GM23338 (cell line): ENCODE data around the gene IL20RB. TPM values are rescaled to one million over a fixed set of nuclear protein-coding genes. Genes with fewer than 3 reads are reported as not detected.

ENCODE experiments used
- ATAC-seq: fragments of 200-7000 bp; cut with Tn5 transposase; 3 replicates; pipeline ENCODE4 v1.9.1; 2020
- DNase-seq: peaks from one replicate; pipeline ENCODE4 v3.0.0-alpha.2; 2015; ENCODE audit warnings: low spot score
- H2AFZ ChIP-seq: fragments of 200-600 bp; sonication (generic); 2 replicates; pipeline ENCODE4 v1.8.0; 2016; ENCODE audit warnings: antibody characterized with exemption, mild to moderate bottlenecking, moderate library complexity
- H3F3A ChIP-seq: fragments of 200-600 bp; sonication (generic); replicated peaks from 2 replicates; pipeline ENCODE4 v1.8.0; 2017; ENCODE audit warnings: antibody characterized with exemption, mixed run types, low read depth
- H3K27ac ChIP-seq: fragments of 200-600 bp; sonication (generic); 2 replicates; pipeline ENCODE4 v1.6.1; 2016; ENCODE audit warnings: low read depth
- H3K27me3 ChIP-seq: fragments of 200-600 bp; sonication (generic); 2 replicates; pipeline ENCODE4 v1.8.0; 2016; ENCODE audit warnings: mild to moderate bottlenecking, mixed run types, moderate library complexity; ENCODE audit not compliant: insufficient read depth
- H3K36me3 ChIP-seq: fragments of 200-600 bp; sonication (generic); 2 replicates; pipeline ENCODE4 v1.8.0; 2016; ENCODE audit warnings: mild to moderate bottlenecking; ENCODE audit not compliant: insufficient read depth
- H3K4me1 ChIP-seq: fragments of 200-600 bp; sonication (generic); 2 replicates; pipeline ENCODE4 v1.8.0; 2016; ENCODE audit warnings: mild to moderate bottlenecking, moderate library complexity; ENCODE audit not compliant: insufficient read depth
- H3K4me2 ChIP-seq: fragments of 200-600 bp; sonication (generic); 2 replicates; pipeline ENCODE4 v1.7.1; 2017; ENCODE audit warnings: mixed run types
- H3K4me3 ChIP-seq: fragments of 200-600 bp; sonication (generic); 2 replicates; pipeline ENCODE4 v1.6.1; 2016; ENCODE audit warnings: mixed run types
- H3K79me2 ChIP-seq: fragments of 200-600 bp; sonication (generic); replicated peaks from 2 replicates; pipeline ENCODE4 v1.8.0; 2017; ENCODE audit warnings: mild to moderate bottlenecking; ENCODE audit not compliant: insufficient read depth
- H3K9me2 ChIP-seq: fragments of 200-600 bp; sonication (generic); 2 replicates; pipeline ENCODE4 v1.8.0; 2017; ENCODE audit not compliant: insufficient read depth
- H4K20me1 ChIP-seq: fragments of 200-600 bp; sonication (generic); replicated peaks from 2 replicates; pipeline ENCODE4 v1.8.0; 2017; ENCODE audit warnings: mild to moderate bottlenecking; ENCODE audit not compliant: insufficient read depth
- H3K27ac Mint-ChIP-seq: 2 replicates; pipeline ENCODE4 v1.8.0; 2020; ENCODE audit warnings: inconsistent platforms, mild to moderate bottlenecking, moderate library complexity, mixed read lengths
- H3K27me3 Mint-ChIP-seq: 3 replicates; pipeline ENCODE4 v1.8.0; 2022; ENCODE audit warnings: low read depth, mild to moderate bottlenecking, moderate library complexity, mixed read lengths, inconsistent platforms; ENCODE audit not compliant: insufficient read depth, poor library complexity
- H3K36me3 Mint-ChIP-seq: 3 replicates; pipeline ENCODE4 v1.8.0; 2021; ENCODE audit warnings: low read depth, mild to moderate bottlenecking, inconsistent platforms, moderate library complexity, mixed read lengths
- H3K4me1 Mint-ChIP-seq: 3 replicates; pipeline ENCODE4 v1.8.0; 2020; ENCODE audit warnings: mild to moderate bottlenecking, inconsistent platforms, mixed read lengths
- H3K4me3 Mint-ChIP-seq: 3 replicates; pipeline ENCODE4 v1.8.0; 2021; ENCODE audit warnings: moderate library complexity, mild to moderate bottlenecking, inconsistent platforms, mixed read lengths
- H3K9me3 Mint-ChIP-seq: 3 replicates; pipeline ENCODE4 v1.8.0; 2020; ENCODE audit warnings: moderate library complexity, mild to moderate bottlenecking, inconsistent platforms, mixed read lengths
- CREB1 ChIP-seq: fragments of 250-450 bp; sonication (Bioruptor Pico); IDR thresholded peaks from 2 replicates; pipeline ENCODE4 v1.5.0; 2020; ENCODE audit warnings: low read depth, mild to moderate bottlenecking, moderate library complexity
- EZH2 ChIP-seq: fragments of 200-600 bp; sonication (generic); IDR thresholded peaks from one replicate; pipeline ENCODE4 v1.8.0; 2017; ENCODE audit warnings: antibody characterized with exemption, mild to moderate bottlenecking, low read depth; ENCODE audit not compliant: unreplicated experiment
- EZH2phosphoT487 ChIP-seq: fragments of 200-600 bp; sonication (generic); IDR thresholded peaks from one replicate; pipeline ENCODE4 v1.8.1; 2018; ENCODE audit warnings: antibody characterized with exemption; ENCODE audit not compliant: unreplicated experiment
- JUNB ChIP-seq: IDR thresholded peaks from one replicate; pipeline ENCODE4 v1.6.1; 2016; ENCODE audit warnings: antibody characterized with exemption; ENCODE audit not compliant: unreplicated experiment
- NANOG ChIP-seq: IDR thresholded peaks from 2 replicates; pipeline ENCODE4 v1.6.1; 2016; ENCODE audit warnings: antibody characterized with exemption, borderline replicate concordance
- POLR2AphosphoS5 ChIP-seq: IDR thresholded peaks from 2 replicates; pipeline ENCODE4 v1.6.1; 2016; ENCODE audit warnings: antibody characterized with exemption, low read depth
- STAT1 ChIP-seq: IDR thresholded peaks from one replicate; pipeline ENCODE4 v1.6.1; 2016; ENCODE audit warnings: antibody characterized with exemption; ENCODE audit not compliant: unreplicated experiment
- ZNF114 ChIP-seq: fragments of 250-450 bp; sonication (Bioruptor Pico); IDR thresholded peaks from 2 replicates; pipeline ENCODE4 v1.5.0; 2020; ENCODE audit warnings: mild to moderate bottlenecking, moderate library complexity
- ZNF331 ChIP-seq: fragments of 250-450 bp; sonication (Bioruptor Pico); IDR thresholded peaks from 2 replicates; pipeline ENCODE4 v1.5.0; 2020; ENCODE audit warnings: low read depth, mild to moderate bottlenecking, moderate library complexity
- polyA plus RNA-seq: library from polyadenylated mRNA; unstranded; fragments of >200 nt; fragmentation: Nextera tagmentation; extraction: Ambion mirVana; gene quantifications from 2 replicates; pipeline ENCODE4 v1.2.1, GENCODE V29; 2016
- total RNA-seq: library from RNA; depleted of rRNA; stranded (reverse); fragments of >200 nt; shearing (Covaris generic); gene quantifications from 2 replicates; pipeline ENCODE4 v1.2.3, GENCODE V29; 2014
- TF ChIP-seq, protein P1 (sequence below): fragments of 250-450 bp; sonication (Bioruptor Pico); IDR thresholded peaks from 2 replicates; pipeline ENCODE4 v1.5.0; 2020; ENCODE audit warnings: mild to moderate bottlenecking, moderate library complexity
- TF ChIP-seq, protein P2 (sequence below): IDR thresholded peaks from 2 replicates; pipeline ENCODE4 v1.6.1; 2016; ENCODE audit warnings: antibody characterized with exemption
- TF ChIP-seq, protein P3 (sequence below), 2 experiments: fragments of 200-600 bp in 1 of 2; sonication (generic) in 1 of 2; conservative IDR thresholded peaks; 2 replicates each; pipeline versions ENCODE4 v1.5.1 to v1.6.1; 2016 to 2017; ENCODE audit warnings: antibody characterized with exemption in 2 of 2, low read depth in 2 of 2, mild to moderate bottlenecking in 2 of 2, moderate library complexity in 1 of 2
- TF ChIP-seq, protein P4 (sequence below): IDR thresholded peaks from one replicate; pipeline ENCODE4 v1.6.1; 2018; ENCODE audit warnings: antibody characterized with exemption; ENCODE audit not compliant: unreplicated experiment

The IL20RB gene
- total and polyA plus RNA-seq, 2 experiments from 2014 or later, result 1.7 to 4.6 TPM

DNA sequence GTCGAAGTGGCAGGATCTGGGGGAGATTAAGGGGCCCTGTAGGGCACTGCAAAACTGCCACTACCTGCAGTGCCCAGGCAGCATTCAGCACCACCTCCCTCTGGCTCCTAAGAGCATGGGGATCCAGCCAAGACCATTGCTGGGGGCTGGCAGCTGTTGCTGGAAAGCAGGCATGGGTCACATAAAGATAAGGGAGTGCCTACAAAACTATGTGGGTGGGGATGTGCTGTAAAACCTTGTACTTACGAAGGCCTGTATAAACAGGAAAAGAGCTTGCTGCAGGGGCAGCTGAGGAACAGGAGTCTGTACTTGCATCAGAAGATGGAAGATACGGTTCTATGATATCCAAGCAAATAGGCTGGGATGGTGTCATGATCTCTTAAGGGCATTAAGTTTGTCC, 27.1 kb downstream of the IL20RB start:
- peaks cover 23% of the 10 kb centered on the region for H3K36me3 Mint-ChIP-seq
- H3K9me3 Mint-ChIP-seq, result peaks cover 21% of the 10 kb centered on the region
- no peak overlapping the region for H3K27ac ChIP-seq
- TF ChIP-seq STAT1 (no peak), EZH2phosphoT487 (no peak), POLR2AphosphoS5 (no peak), ZNF331 (no peak), CREB1 (CRISPR knock-in tag) (no peak), NANOG (no peak), EZH2 (no peak), ZNF114 (CRISPR knock-in tag) (no peak), JUNB (no peak)
- TF ChIP-seq, protein P1, sequence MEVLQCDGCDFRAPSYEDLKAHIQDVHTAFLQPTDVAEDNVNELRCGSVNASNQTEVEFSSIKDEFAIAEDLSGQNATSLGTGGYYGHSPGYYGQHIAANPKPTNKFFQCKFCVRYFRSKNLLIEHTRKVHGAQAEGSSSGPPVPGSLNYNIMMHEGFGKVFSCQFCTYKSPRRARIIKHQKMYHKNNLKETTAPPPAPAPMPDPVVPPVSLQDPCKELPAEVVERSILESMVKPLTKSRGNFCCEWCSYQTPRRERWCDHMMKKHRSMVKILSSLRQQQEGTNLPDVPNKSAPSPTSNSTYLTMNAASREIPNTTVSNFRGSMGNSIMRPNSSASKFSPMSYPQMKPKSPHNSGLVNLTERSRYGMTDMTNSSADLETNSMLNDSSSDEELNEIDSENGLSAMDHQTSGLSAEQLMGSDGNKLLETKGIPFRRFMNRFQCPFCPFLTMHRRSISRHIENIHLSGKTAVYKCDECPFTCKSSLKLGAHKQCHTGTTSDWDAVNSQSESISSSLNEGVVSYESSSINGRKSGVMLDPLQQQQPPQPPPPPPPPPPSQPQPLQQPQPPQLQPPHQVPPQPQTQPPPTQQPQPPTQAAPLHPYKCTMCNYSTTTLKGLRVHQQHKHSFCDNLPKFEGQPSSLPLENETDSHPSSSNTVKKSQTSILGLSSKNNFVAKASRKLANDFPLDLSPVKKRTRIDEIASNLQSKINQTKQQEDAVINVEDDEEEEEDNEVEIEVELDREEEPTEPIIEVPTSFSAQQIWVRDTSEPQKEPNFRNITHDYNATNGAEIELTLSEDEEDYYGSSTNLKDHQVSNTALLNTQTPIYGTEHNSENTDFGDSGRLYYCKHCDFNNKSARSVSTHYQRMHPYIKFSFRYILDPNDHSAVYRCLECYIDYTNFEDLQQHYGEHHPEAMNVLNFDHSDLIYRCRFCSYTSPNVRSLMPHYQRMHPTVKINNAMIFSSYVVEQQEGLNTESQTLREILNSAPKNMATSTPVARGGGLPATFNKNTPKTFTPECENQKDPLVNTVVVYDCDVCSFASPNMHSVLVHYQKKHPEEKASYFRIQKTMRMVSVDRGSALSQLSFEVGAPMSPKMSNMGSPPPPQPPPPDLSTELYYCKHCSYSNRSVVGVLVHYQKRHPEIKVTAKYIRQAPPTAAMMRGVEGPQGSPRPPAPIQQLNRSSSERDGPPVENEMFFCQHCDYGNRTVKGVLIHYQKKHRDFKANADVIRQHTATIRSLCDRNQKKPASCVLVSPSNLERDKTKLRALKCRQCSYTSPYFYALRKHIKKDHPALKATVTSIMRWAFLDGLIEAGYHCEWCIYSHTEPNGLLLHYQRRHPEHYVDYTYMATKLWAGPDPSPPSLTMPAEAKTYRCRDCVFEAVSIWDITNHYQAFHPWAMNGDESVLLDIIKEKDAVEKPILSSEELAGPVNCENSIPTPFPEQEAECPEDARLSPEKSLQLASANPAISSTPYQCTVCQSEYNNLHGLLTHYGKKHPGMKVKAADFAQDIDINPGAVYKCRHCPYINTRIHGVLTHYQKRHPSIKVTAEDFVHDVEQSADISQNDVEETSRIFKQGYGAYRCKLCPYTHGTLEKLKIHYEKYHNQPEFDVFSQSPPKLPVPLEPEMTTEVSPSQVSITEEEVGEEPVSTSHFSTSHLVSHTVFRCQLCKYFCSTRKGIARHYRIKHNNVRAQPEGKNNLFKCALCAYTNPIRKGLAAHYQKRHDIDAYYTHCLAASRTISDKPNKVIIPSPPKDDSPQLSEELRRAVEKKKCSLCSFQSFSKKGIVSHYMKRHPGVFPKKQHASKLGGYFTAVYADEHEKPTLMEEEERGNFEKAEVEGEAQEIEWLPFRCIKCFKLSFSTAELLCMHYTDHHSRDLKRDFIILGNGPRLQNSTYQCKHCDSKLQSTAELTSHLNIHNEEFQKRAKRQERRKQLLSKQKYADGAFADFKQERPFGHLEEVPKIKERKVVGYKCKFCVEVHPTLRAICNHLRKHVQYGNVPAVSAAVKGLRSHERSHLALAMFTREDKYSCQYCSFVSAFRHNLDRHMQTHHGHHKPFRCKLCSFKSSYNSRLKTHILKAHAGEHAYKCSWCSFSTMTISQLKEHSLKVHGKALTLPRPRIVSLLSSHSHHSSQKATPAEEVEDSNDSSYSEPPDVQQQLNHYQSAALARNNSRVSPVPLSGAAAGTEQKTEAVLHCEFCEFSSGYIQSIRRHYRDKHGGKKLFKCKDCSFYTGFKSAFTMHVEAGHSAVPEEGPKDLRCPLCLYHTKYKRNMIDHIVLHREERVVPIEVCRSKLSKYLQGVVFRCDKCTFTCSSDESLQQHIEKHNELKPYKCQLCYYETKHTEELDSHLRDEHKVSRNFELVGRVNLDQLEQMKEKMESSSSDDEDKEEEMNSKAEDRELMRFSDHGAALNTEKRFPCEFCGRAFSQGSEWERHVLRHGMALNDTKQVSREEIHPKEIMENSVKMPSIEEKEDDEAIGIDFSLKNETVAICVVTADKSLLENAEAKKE (CRISPR knock-in tag), result no peak
- TF ChIP-seq, protein P2, sequence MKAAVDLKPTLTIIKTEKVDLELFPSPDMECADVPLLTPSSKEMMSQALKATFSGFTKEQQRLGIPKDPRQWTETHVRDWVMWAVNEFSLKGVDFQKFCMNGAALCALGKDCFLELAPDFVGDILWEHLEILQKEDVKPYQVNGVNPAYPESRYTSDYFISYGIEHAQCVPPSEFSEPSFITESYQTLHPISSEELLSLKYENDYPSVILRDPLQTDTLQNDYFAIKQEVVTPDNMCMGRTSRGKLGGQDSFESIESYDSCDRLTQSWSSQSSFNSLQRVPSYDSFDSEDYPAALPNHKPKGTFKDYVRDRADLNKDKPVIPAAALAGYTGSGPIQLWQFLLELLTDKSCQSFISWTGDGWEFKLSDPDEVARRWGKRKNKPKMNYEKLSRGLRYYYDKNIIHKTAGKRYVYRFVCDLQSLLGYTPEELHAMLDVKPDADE, result no peak
- TF ChIP-seq, protein P3, sequence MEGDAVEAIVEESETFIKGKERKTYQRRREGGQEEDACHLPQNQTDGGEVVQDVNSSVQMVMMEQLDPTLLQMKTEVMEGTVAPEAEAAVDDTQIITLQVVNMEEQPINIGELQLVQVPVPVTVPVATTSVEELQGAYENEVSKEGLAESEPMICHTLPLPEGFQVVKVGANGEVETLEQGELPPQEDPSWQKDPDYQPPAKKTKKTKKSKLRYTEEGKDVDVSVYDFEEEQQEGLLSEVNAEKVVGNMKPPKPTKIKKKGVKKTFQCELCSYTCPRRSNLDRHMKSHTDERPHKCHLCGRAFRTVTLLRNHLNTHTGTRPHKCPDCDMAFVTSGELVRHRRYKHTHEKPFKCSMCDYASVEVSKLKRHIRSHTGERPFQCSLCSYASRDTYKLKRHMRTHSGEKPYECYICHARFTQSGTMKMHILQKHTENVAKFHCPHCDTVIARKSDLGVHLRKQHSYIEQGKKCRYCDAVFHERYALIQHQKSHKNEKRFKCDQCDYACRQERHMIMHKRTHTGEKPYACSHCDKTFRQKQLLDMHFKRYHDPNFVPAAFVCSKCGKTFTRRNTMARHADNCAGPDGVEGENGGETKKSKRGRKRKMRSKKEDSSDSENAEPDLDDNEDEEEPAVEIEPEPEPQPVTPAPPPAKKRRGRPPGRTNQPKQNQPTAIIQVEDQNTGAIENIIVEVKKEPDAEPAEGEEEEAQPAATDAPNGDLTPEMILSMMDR (conservative IDR thresholded peaks at IDR 0.05; ENCODE audit: low read depth in 2 of 2), result no peak
- TF ChIP-seq, protein P4, sequence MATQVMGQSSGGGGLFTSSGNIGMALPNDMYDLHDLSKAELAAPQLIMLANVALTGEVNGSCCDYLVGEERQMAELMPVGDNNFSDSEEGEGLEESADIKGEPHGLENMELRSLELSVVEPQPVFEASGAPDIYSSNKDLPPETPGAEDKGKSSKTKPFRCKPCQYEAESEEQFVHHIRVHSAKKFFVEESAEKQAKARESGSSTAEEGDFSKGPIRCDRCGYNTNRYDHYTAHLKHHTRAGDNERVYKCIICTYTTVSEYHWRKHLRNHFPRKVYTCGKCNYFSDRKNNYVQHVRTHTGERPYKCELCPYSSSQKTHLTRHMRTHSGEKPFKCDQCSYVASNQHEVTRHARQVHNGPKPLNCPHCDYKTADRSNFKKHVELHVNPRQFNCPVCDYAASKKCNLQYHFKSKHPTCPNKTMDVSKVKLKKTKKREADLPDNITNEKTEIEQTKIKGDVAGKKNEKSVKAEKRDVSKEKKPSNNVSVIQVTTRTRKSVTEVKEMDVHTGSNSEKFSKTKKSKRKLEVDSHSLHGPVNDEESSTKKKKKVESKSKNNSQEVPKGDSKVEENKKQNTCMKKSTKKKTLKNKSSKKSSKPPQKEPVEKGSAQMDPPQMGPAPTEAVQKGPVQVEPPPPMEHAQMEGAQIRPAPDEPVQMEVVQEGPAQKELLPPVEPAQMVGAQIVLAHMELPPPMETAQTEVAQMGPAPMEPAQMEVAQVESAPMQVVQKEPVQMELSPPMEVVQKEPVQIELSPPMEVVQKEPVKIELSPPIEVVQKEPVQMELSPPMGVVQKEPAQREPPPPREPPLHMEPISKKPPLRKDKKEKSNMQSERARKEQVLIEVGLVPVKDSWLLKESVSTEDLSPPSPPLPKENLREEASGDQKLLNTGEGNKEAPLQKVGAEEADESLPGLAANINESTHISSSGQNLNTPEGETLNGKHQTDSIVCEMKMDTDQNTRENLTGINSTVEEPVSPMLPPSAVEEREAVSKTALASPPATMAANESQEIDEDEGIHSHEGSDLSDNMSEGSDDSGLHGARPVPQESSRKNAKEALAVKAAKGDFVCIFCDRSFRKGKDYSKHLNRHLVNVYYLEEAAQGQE, result no peak
- DNase-seq (no peak), ATAC-seq (no peak)
- no peaks in the 10 kb centered on the region for H3K4me1 ChIP-seq
- H4K20me1 ChIP-seq, result no peaks in the 10 kb centered on the region
- H3K36me3 ChIP-seq, result no peaks in the 10 kb centered on the region
- H3K4me1 Mint-ChIP-seq, result no peaks in the 10 kb centered on the region
- H3K27me3 Mint-ChIP-seq, result peaks cover 6% of the 10 kb centered on the region
- no peak overlapping the region for H3K27ac Mint-ChIP-seq
- no peak overlapping the region for H3K4me3 ChIP-seq
- no peak overlapping the region for H3K4me3 Mint-ChIP-seq
- H3K27me3 ChIP-seq, result no peaks in the 10 kb centered on the region
- no peaks in the 10 kb centered on the region for H3K9me2 ChIP-seq
- H3K4me2 ChIP-seq, result no peak overlapping the region
- no peaks in the 10 kb centered on the region for H3K79me2 ChIP-seq
- H2AFZ ChIP-seq, result no peak overlapping the region
- H3F3A ChIP-seq, result no peaks in the 10 kb centered on the region
